HG03439 (cell line): ENCODE results near the gene FAM53B.

Experiments
- ATAC-seq: cut with Tn5 transposase; IDR thresholded peaks from one replicate; pipeline ENCODE4 v1.9.1; 2021; ENCODE audit warnings: mild to moderate bottlenecking, moderate library complexity; ENCODE audit not compliant: unreplicated experiment

The FAM53B gene

GRCh38 chr10:124637091-124637700 is 107.0 kb downstream of the FAM53B start:
- ATAC-seq: no peak

- no peak for ATAC-seq
Measured at GRCh38 chr10:124636271-124636995, 107.7 kb downstream of the FAM53B start.

GRCh38 chr10:124632566-124632965 is 111.6 kb downstream of the FAM53B start:
- no peak for ATAC-seq

- ATAC-seq: no peak
Measured at GRCh38 chr10:124632064-124632531, 112.1 kb downstream of the FAM53B start.

- ATAC-seq: no peak
Measured at GRCh38 chr10:124630551-124630950, 113.6 kb downstream of the FAM53B start.

- no peak for ATAC-seq
Measured at GRCh38 chr10:124629842-124630241, 114.3 kb downstream of the FAM53B start.

GRCh38 chr10:124629415-124629814 is 114.8 kb downstream of the FAM53B start:
- ATAC-seq: no peak

- no peak for ATAC-seq
Measured at GRCh38 chr10:124628676-124629021, 115.5 kb downstream of the FAM53B start.

- ATAC-seq: no peak
Measured at GRCh38 chr10:124627866-124628675, 116.1 kb downstream of the FAM53B start.

- ATAC-seq: peak; percentile 73
Measured at GRCh38 chr10:124626759-124627380, 117.3 kb downstream of the FAM53B start.

- no peak for ATAC-seq
Measured at GRCh38 chr10:124625831-124626238, 118.3 kb downstream of the FAM53B start.

- ATAC-seq: no peak
Measured at GRCh38 chr10:124624895-124625294, 119.3 kb downstream of the FAM53B start.

GRCh38 chr10:124624466-124624865 is 119.7 kb downstream of the FAM53B start:
- ATAC-seq: no peak

GRCh38 chr10:124624006-124624405 is 120.2 kb downstream of the FAM53B start:
- no peak for ATAC-seq

GRCh38 chr10:124622866-124623536 is 121.2 kb downstream of the FAM53B start:
- no peak for ATAC-seq

GRCh38 chr10:124622158-124622557 is 122.0 kb downstream of the FAM53B start:
- no peak for ATAC-seq

- ATAC-seq: no peak
Measured at GRCh38 chr10:124621637-124622036, 122.5 kb downstream of the FAM53B start.

- ATAC-seq: peak; percentile 59
Measured at GRCh38 chr10:124619802-124620490, 124.2 kb downstream of the FAM53B start.

GRCh38 chr10:124619195-124619594 is 125.0 kb downstream of the FAM53B start:
- no peak for ATAC-seq

- ATAC-seq: no peak
Measured at GRCh38 chr10:124618470-124619073, 125.6 kb downstream of the FAM53B start.
